HEK293 (cell line): Measurements from ENCODE around the gene EDARADD.

Experiments used
- CTCF ChIA-PET: fragments of 350-600 bp; formaldehyde crosslinking; extraction: SDS; loops from one replicate; lab custom pipeline; 2021; ENCODE audit warnings: antibody characterized with exemption; lab: Yijun Ruan, JAX
- POLR2A ChIA-PET: fragments of 300-600 bp; formaldehyde crosslinking; extraction: SDS; loops from one replicate; lab custom pipeline; 2020; ENCODE audit warnings: antibody characterized with exemption, inconsistent platforms; lab: Yijun Ruan, JAX
- H3K27ac ChIP-seq: fragments of 200-500 bp; sonication (Bioruptor generic); 2 replicates; pipeline ENCODE4 v1.5.1; 2014; ENCODE audit warnings: low read depth, low read length, control low read depth, inconsistent platforms; ENCODE audit errors: extremely low read depth
- H3K36me3 ChIP-seq, 2 experiments: fragments of 200-500 bp in 1 of 2; sonication (Bioruptor generic) in 1 of 2; 1 replicate in 1 of 2; 2 replicates in 1 of 2; pipeline ENCODE4 v1.5.1; 2014 to 2017; ENCODE audit warnings: inconsistent platforms in 2 of 2, low read length in 2 of 2; ENCODE audit not compliant: control insufficient read depth in 2 of 2, insufficient read depth in 1 of 2
- H3K4me1 ChIP-seq: fragments of 200-500 bp; sonication (Bioruptor generic); 2 replicates; pipeline ENCODE4 v1.5.1; 2014; ENCODE audit warnings: mild to moderate bottlenecking, low read length, inconsistent platforms; ENCODE audit not compliant: control insufficient read depth, insufficient read depth
- H3K4me3 ChIP-seq: 2 replicates; pipeline ENCODE4 v1.5.1; 2011; ENCODE audit warnings: low read depth, mild to moderate bottlenecking, control low read depth, low read length, moderate library complexity
- H3K9me3 ChIP-seq: fragments of 200-500 bp; sonication (Bioruptor generic); 2 replicates; pipeline ENCODE4 v1.5.1; 2014; ENCODE audit warnings: low read depth, low read length, inconsistent platforms; ENCODE audit not compliant: control insufficient read depth, insufficient read depth
- EGR2 ChIP-seq: fragments of 450-650 bp; formaldehyde crosslinking; IDR thresholded peaks from 2 replicates; pipeline ENCODE4 v1.5.1; 2016; ENCODE audit warnings: low read depth, missing biosample characterization, missing genetic modification characterization
- HOXD13 ChIP-seq: sonication (generic); formaldehyde crosslinking; IDR thresholded peaks from 2 replicates; pipeline ENCODE4 v1.8.0; 2022; ENCODE audit warnings: missing genetic modification reagents, borderline replicate concordance
- KLF10 ChIP-seq: fragments of 450-650 bp; IDR thresholded peaks from 2 replicates; pipeline ENCODE4 v1.5.1; 2018; ENCODE audit warnings: missing biosample characterization, mild to moderate bottlenecking, missing genetic modification characterization
- TCF7L2 ChIP-seq: IDR thresholded peaks from 2 replicates; pipeline ENCODE4 v1.6.1; 2011; ENCODE audit warnings: low read depth, mild to moderate bottlenecking, inconsistent platforms, low read length, moderate library complexity, borderline replicate concordance
- ZBTB17 ChIP-seq: fragments of 450-650 bp; formaldehyde crosslinking; IDR thresholded peaks from 2 replicates; pipeline ENCODE4 v1.5.1; 2016; ENCODE audit warnings: missing biosample characterization, missing genetic modification characterization
- ZBTB8A ChIP-seq: fragments of 450-650 bp; formaldehyde crosslinking; IDR thresholded peaks from 2 replicates; pipeline ENCODE4 v1.5.1; 2016; ENCODE audit warnings: missing biosample characterization, missing genetic modification characterization
- ZFHX2 ChIP-seq: fragments of 450-650 bp; formaldehyde crosslinking; conservative IDR thresholded peaks from 2 replicates; pipeline ENCODE4 v1.5.1; 2016; ENCODE audit warnings: missing biosample characterization, missing genetic modification characterization
- ZNF138 ChIP-seq: fragments of 450-650 bp; formaldehyde crosslinking; IDR thresholded peaks from 2 replicates; pipeline ENCODE4 v1.5.1; 2016; ENCODE audit warnings: missing biosample characterization, missing genetic modification characterization, borderline replicate concordance
- ZNF214 ChIP-seq: fragments of 450-650 bp; formaldehyde crosslinking; IDR thresholded peaks from 2 replicates; pipeline ENCODE4 v1.5.1; 2017; ENCODE audit warnings: missing biosample characterization, mild to moderate bottlenecking, missing genetic modification characterization, borderline replicate concordance
- ZNF350 ChIP-seq: fragments of 450-650 bp; formaldehyde crosslinking; IDR thresholded peaks from 2 replicates; pipeline ENCODE4 v1.5.0; 2017; ENCODE audit warnings: missing biosample characterization, mild to moderate bottlenecking, missing genetic modification characterization
- ZNF362 ChIP-seq: fragments of 450-650 bp; formaldehyde crosslinking; IDR thresholded peaks from 2 replicates; pipeline ENCODE4 v1.5.1; 2016; ENCODE audit warnings: missing biosample characterization, missing genetic modification characterization
- ZNF549 ChIP-seq: fragments of 450-650 bp; IDR thresholded peaks from 2 replicates; pipeline ENCODE4 v1.5.1; 2018; ENCODE audit warnings: missing biosample characterization, missing genetic modification characterization, mild to moderate bottlenecking, inconsistent platforms, moderate library complexity
- ZNF645 ChIP-seq: fragments of 450-650 bp; formaldehyde crosslinking; IDR thresholded peaks from 2 replicates; pipeline ENCODE4; 2016; ENCODE audit warnings: missing biosample characterization, missing genetic modification characterization
- ZNF658 ChIP-seq: fragments of 450-650 bp; formaldehyde crosslinking; IDR thresholded peaks from 2 replicates; pipeline ENCODE4; 2016; ENCODE audit warnings: missing biosample characterization, missing genetic modification characterization
- ZNF785 ChIP-seq: fragments of 450-650 bp; formaldehyde crosslinking; IDR thresholded peaks from 2 replicates; pipeline ENCODE4 v1.5.1; 2016; ENCODE audit warnings: missing biosample characterization, missing genetic modification characterization
- ZSCAN5A ChIP-seq: fragments of 450-650 bp; formaldehyde crosslinking; IDR thresholded peaks from 2 replicates; pipeline ENCODE4 v1.5.1; 2016; ENCODE audit warnings: missing biosample characterization, missing genetic modification characterization
- TF ChIP-seq, protein P1 (sequence below): fragments of 450-650 bp; formaldehyde crosslinking; IDR thresholded peaks from 2 replicates; pipeline ENCODE4 v1.5.1; 2017; ENCODE audit warnings: missing biosample characterization, missing genetic modification characterization

The EDARADD gene

DNA sequence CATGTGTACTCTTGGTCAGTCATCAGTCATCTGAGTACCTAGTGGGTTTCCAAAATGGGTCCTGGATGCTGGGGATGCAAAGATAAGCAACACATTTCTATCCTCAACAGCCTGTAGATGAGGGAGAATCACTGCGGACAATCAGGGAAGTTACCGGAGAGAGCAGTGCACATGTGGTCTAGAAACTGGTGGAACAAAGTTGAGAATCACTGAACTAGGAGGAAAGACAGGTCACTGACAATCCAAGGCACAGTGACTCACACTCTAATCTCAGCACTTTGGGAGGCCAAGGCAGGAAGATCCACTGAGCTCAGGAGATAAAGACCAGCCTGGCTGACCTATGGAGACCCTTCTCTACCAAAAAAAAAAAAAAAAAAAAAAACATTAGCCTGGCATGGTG lies 98.3 kb downstream of the EDARADD start:
- Histone ChIP-seq H3K4me3 (no peak overlapping the region), H3K9me3 (no peaks in the 10 kb centered on the region), H3K36me3 (no peaks in the 10 kb centered on the region), H3K4me1 (peaks cover 3% of the 10 kb centered on the region; the same call in 1 of the 2 replicates)
- ChIA-PET CTCF (interaction anchor here (0.6 to 3.2 kb wide), 5 partner anchors 15 to 386 kb away, joined by 3 to 37 read pairs (median 3); no protein-coding TSS in a partner anchor), POLR2A (interaction anchor here (0.6 kb wide), 1 partner anchor 320 kb away, joined by 3 read pairs; no protein-coding TSS in a partner anchor)
- TF ChIP-seq KLF10 (tag by site-specific recombination) (no peak), ZNF785 (tag by site-specific recombination) (no peak), HOXD13 (CRISPR knock-in tag) (no peak), ZNF549 (tag by site-specific recombination) (no peak), ZBTB17 (tag by site-specific recombination) (peak; percentile 35; the same call in 1 of the 2 replicates), ZNF214 (tag by site-specific recombination) (no peak), ZNF658 (tag by site-specific recombination) (no peak), ZSCAN5A (tag by site-specific recombination) (no peak), ZNF138 (no peak), ZNF362 (0 out of 2 replicates have a peak, but pooled peaks have one; percentile 24)
- TF ChIP-seq, all 188 proteins: peak for 2
- no peak overlapping the region for H3K27ac ChIP-seq

DNA sequence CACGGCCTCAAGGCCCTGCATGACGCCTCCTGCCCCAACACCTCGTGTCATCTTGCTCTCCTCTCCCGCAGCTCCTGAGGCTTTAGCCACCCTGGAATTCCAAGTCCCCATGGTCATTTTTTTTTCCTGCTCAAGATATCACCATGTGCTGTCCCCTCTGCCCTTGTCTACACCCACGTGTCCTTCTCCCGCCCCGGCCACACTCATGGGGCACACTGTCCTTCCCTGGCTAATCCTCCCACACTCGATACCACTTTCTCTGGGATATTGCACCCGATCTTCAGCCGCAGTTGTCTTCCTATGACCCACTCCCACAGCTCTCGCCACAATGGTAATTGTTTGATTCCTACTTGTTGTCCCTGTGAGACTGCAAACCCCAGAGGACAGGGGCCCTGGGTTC lies 100.0 kb downstream of the EDARADD start:
- ChIA-PET CTCF (interaction anchor here (1.0 kb wide), 1 partner anchor 38 kb away, joined by 3 read pairs; no protein-coding TSS in a partner anchor), POLR2A (no interaction called here)
- Histone ChIP-seq H3K36me3 (no peaks in the 10 kb centered on the region), H3K9me3 (no peaks in the 10 kb centered on the region), H3K4me1 (peaks cover 3% of the 10 kb centered on the region; the same call in 1 of the 2 replicates), H3K27ac (no peak overlapping the region), H3K4me3 (no peak overlapping the region)
- no peak for TF ChIP-seq ZBTB8A (tag by site-specific recombination)
- TF ChIP-seq TCF7L2: no peak
- TF ChIP-seq ZFHX2 (tag by site-specific recombination): peak; percentile 59; the same call in 1 of the 2 replicates
- no peak for TF ChIP-seq ZNF645 (tag by site-specific recombination)
- TF ChIP-seq, protein P1, sequence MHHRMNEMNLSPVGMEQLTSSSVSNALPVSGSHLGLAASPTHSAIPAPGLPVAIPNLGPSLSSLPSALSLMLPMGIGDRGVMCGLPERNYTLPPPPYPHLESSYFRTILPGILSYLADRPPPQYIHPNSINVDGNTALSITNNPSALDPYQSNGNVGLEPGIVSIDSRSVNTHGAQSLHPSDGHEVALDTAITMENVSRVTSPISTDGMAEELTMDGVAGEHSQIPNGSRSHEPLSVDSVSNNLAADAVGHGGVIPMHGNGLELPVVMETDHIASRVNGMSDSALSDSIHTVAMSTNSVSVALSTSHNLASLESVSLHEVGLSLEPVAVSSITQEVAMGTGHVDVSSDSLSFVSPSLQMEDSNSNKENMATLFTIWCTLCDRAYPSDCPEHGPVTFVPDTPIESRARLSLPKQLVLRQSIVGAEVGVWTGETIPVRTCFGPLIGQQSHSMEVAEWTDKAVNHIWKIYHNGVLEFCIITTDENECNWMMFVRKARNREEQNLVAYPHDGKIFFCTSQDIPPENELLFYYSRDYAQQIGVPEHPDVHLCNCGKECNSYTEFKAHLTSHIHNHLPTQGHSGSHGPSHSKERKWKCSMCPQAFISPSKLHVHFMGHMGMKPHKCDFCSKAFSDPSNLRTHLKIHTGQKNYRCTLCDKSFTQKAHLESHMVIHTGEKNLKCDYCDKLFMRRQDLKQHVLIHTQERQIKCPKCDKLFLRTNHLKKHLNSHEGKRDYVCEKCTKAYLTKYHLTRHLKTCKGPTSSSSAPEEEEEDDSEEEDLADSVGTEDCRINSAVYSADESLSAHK: no peak
- no peak for TF ChIP-seq ZNF350 (tag by site-specific recombination)
- TF ChIP-seq EGR2 (tag by site-specific recombination): peak; percentile 67
